HepG2 (cell line): ENCODE results near the gene RIPOR3. TPM values are rescaled to one million over a fixed set of nuclear protein-coding genes. Genes with fewer than 3 reads are reported as not detected.

Experiments
- FOXC1 ChIP-seq: sonication (generic); formaldehyde crosslinking; IDR thresholded peaks from 2 replicates; pipeline ENCODE4 v1.8.0; 2022; ENCODE audit warnings: mild to moderate bottlenecking, missing genetic modification reagents, borderline replicate concordance
- GMEB2 ChIP-seq: IDR thresholded peaks from 2 replicates; pipeline ENCODE4 v1.6.1; 2016; ENCODE audit warnings: missing biosample characterization, missing genetic modification reagents, low read depth
- KLF11 ChIP-seq: IDR thresholded peaks from 2 replicates; pipeline ENCODE4 v1.6.1; 2016; ENCODE audit warnings: missing compliant biosample characterization
- NFKB2 ChIP-seq: sonication (generic); formaldehyde crosslinking; IDR thresholded peaks from 2 replicates; pipeline ENCODE4 v1.4.0; 2020; ENCODE audit warnings: missing genetic modification reagents, borderline replicate concordance
- SMC3 ChIP-seq: IDR thresholded peaks from 2 replicates; pipeline ENCODE4 v1.6.1; 2011; ENCODE audit warnings: low read length, improper control_type of control experiment
- SNAI1 ChIP-seq: sonication (generic); formaldehyde crosslinking; IDR thresholded peaks from 2 replicates; pipeline ENCODE4 v1.5.0; 2020; ENCODE audit warnings: mild to moderate bottlenecking, missing genetic modification reagents, borderline replicate concordance
- SOX5 ChIP-seq: IDR thresholded peaks from 2 replicates; pipeline ENCODE4 v1.6.1; 2016; ENCODE audit warnings: borderline replicate concordance
- ZBTB2 ChIP-seq: sonication (generic); formaldehyde crosslinking; IDR thresholded peaks from 2 replicates; pipeline ENCODE4 v1.8.0; 2022; ENCODE audit warnings: low read depth, missing genetic modification reagents
- ZBTB42 ChIP-seq: sonication (generic); formaldehyde crosslinking; IDR thresholded peaks from 2 replicates; pipeline ENCODE4 v1.5.0; 2020; ENCODE audit warnings: mild to moderate bottlenecking, missing genetic modification reagents
- ZFX ChIP-seq: sonication (generic); formaldehyde crosslinking; IDR thresholded peaks from 2 replicates; pipeline ENCODE4 v1.4.0; 2020; ENCODE audit warnings: mild to moderate bottlenecking, low read depth, missing genetic modification reagents, moderate library complexity
- ZMYM3 ChIP-seq: sonication (generic); formaldehyde crosslinking; IDR thresholded peaks from 2 replicates; pipeline ENCODE4 v1.5.1; 2020; ENCODE audit warnings: mild to moderate bottlenecking, missing genetic modification reagents
- ZMYM4 ChIP-seq: sonication (generic); formaldehyde crosslinking; IDR thresholded peaks from 2 replicates; pipeline ENCODE4 v1.8.1; 2023; ENCODE audit warnings: mild to moderate bottlenecking, missing genetic modification reagents
- ZNF124 ChIP-seq: sonication (generic); formaldehyde crosslinking; IDR thresholded peaks from 2 replicates; pipeline ENCODE4 v1.4.0; 2020; ENCODE audit warnings: missing genetic modification reagents
- ZNF253 ChIP-seq: sonication (generic); formaldehyde crosslinking; IDR thresholded peaks from 2 replicates; pipeline ENCODE4 v1.8.0; 2022; ENCODE audit warnings: mild to moderate bottlenecking, missing genetic modification reagents, borderline replicate concordance
- ZNF619 ChIP-seq: sonication (generic); formaldehyde crosslinking; IDR thresholded peaks from 2 replicates; pipeline ENCODE4 v1.4.0; 2020; ENCODE audit warnings: mild to moderate bottlenecking, missing genetic modification reagents
- ZNF678 ChIP-seq: sonication (generic); formaldehyde crosslinking; IDR thresholded peaks from 2 replicates; pipeline ENCODE4 v1.4.0; 2020; ENCODE audit warnings: mild to moderate bottlenecking, missing genetic modification reagents
- ZNF709 ChIP-seq: sonication (generic); formaldehyde crosslinking; IDR thresholded peaks from 2 replicates; pipeline ENCODE4 v1.5.0; 2020; ENCODE audit warnings: mild to moderate bottlenecking, missing genetic modification reagents
- ZNF878 ChIP-seq: sonication (generic); formaldehyde crosslinking; IDR thresholded peaks from 2 replicates; pipeline ENCODE4 v1.8.1; 2023; ENCODE audit warnings: mild to moderate bottlenecking, missing genetic modification reagents, moderate library complexity
- ZSCAN21 ChIP-seq: sonication (generic); formaldehyde crosslinking; IDR thresholded peaks from 2 replicates; pipeline ENCODE4 v1.8.0; 2022; ENCODE audit warnings: mild to moderate bottlenecking, missing genetic modification reagents, moderate library complexity, borderline replicate concordance
- polyA plus RNA-seq, 8 experiments: library from polyadenylated mRNA; depleted of rRNA in 3 of 8; stranded (reverse) in 7 of 8; unstranded in 1 of 8; fragments of >200 nt; fragmentation: Illumina TruSeq in 4 of 8; extraction: Trizol in 4 of 8; gene quantifications; 2 replicates each; pipeline versions ENCODE4 v1.2.1 to v1.2.3, GENCODE V29; 2011 to 2016; ENCODE audit warnings: low read depth in 4 of 8, missing spikeins in 1 of 8, mixed read lengths in 1 of 8; ENCODE audit not compliant: insufficient read depth in 1 of 8
- total RNA-seq, 5 experiments: library from RNA; depleted of rRNA; stranded (reverse); fragments of >200 nt; fragmentation: Illumina TruSeq; extraction: Trizol; gene quantifications; 2 replicates each; pipeline ENCODE4 v1.2.3, GENCODE V29; 2016; ENCODE audit warnings: low read depth in 1 of 5
- TF ChIP-seq, protein P1 (sequence below): IDR thresholded peaks from 2 replicates; pipeline ENCODE4 v1.6.1; 2016
- TF ChIP-seq, protein P2 (sequence below): sonication (generic); formaldehyde crosslinking; IDR thresholded peaks from 2 replicates; pipeline ENCODE4 v1.4.0; 2020; ENCODE audit warnings: missing genetic modification reagents
- TF ChIP-seq, protein P3 (sequence below): sonication (generic); formaldehyde crosslinking; IDR thresholded peaks from 2 replicates; pipeline ENCODE4 v1.8.0; 2022; ENCODE audit warnings: mild to moderate bottlenecking, missing genetic modification reagents, moderate library complexity

The RIPOR3 gene
- total and polyA plus RNA-seq, 2 of the 13 experiments (the other 11 are each of a cell fraction or from before 2014, with no cell fraction given) = 0.18 TPM; not detected in 1

- peak; percentile 38; the same call in 1 of the 2 replicates for TF ChIP-seq FOXC1
- peak; percentile 98 for TF ChIP-seq ZNF878 (CRISPR knock-in tag)
- no peak for TF ChIP-seq SMC3
- TF ChIP-seq ZNF678 (CRISPR knock-in tag) = no peak
- TF ChIP-seq ZMYM3 (CRISPR knock-in tag) = peak; percentile 98
- TF ChIP-seq ZSCAN21 (CRISPR knock-in tag) = peak; percentile 87; the same call in 1 of the 2 replicates
- TF ChIP-seq ZNF619 (CRISPR knock-in tag) = peak; percentile 65; the same call in 1 of the 2 replicates
- TF ChIP-seq ZNF124 (CRISPR knock-in tag) = peak; percentile 60; the same call in 1 of the 2 replicates
- TF ChIP-seq, protein P1, sequence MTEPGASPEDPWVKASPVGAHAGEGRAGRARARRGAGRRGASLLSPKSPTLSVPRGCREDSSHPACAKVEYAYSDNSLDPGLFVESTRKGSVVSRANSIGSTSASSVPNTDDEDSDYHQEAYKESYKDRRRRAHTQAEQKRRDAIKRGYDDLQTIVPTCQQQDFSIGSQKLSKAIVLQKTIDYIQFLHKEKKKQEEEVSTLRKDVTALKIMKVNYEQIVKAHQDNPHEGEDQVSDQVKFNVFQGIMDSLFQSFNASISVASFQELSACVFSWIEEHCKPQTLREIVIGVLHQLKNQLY (CRISPR knock-in tag) = peak; percentile 99
- peak; percentile 50; the same call in 1 of the 2 replicates for TF ChIP-seq SNAI1 (CRISPR knock-in tag)
- peak; percentile 91 for TF ChIP-seq KLF11
- TF ChIP-seq, protein P2, sequence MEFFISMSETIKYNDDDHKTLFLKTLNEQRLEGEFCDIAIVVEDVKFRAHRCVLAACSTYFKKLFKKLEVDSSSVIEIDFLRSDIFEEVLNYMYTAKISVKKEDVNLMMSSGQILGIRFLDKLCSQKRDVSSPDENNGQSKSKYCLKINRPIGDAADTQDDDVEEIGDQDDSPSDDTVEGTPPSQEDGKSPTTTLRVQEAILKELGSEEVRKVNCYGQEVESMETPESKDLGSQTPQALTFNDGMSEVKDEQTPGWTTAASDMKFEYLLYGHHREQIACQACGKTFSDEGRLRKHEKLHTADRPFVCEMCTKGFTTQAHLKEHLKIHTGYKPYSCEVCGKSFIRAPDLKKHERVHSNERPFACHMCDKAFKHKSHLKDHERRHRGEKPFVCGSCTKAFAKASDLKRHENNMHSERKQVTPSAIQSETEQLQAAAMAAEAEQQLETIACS (CRISPR knock-in tag) = no peak
- no peak; the same call in 1 of the 2 replicates for TF ChIP-seq ZBTB42 (CRISPR knock-in tag)
- TF ChIP-seq ZMYM4 (CRISPR knock-in tag) = peak; percentile 69
- TF ChIP-seq ZNF709 (CRISPR knock-in tag) = 0 out of 2 replicates have a peak, but pooled peaks have one; percentile 30
- TF ChIP-seq SOX5 = peak; percentile 98
- no peak for TF ChIP-seq GMEB2 (CRISPR knock-in tag)
- peak; percentile 84 for TF ChIP-seq ZFX
- TF ChIP-seq, protein P3, sequence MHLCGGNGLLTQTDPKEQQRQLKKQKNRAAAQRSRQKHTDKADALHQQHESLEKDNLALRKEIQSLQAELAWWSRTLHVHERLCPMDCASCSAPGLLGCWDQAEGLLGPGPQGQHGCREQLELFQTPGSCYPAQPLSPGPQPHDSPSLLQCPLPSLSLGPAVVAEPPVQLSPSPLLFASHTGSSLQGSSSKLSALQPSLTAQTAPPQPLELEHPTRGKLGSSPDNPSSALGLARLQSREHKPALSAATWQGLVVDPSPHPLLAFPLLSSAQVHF (CRISPR knock-in tag) = no peak
- 0 out of 2 replicates have a peak, but pooled peaks have one; percentile 25 for TF ChIP-seq ZNF253 (CRISPR knock-in tag)
- no peak for TF ChIP-seq ZBTB2 (CRISPR knock-in tag)
- TF ChIP-seq NFKB2 (CRISPR knock-in tag) = peak; percentile 85; the same call in 1 of the 2 replicates
Measured at GRCh38 chr20:50645253-50646068, 45.9 kb downstream of the RIPOR3 start (continued).
